MM.1S (cell line): Measurements from ENCODE around the gene ARL15.

ENCODE experiments used
- CTCF ChIP-seq: fragments of 300-600 bp; sonication (generic); IDR thresholded peaks from 2 replicates; pipeline ENCODE4 v1.5.1; 2016; ENCODE audit warnings: antibody characterized with exemption, low read length, mixed read lengths
- EZH2 ChIP-seq: fragments of 300-600 bp; sonication (generic); optimal IDR thresholded peaks from 2 replicates; pipeline ENCODE3; 2017; ENCODE audit warnings: low read depth, mild to moderate bottlenecking, antibody characterized with exemption, low read length, mixed read lengths

GRCh38 chr5:53940921-53941320 lies 369.5 kb downstream of the ARL15 start:
- TF ChIP-seq EZH2 = no peak
- no peak for TF ChIP-seq CTCF
